ENCODE measurements around the gene DNAH1. TPM values are rescaled to one million over a fixed set of nuclear protein-coding genes. Genes with fewer than 3 reads are reported as not detected.

DNAH1 gene
- total RNA-seq, 2 donors from 2014 or later: 50.3 to 58.5 TPM

GRCh38 chr3:52433996-52434479, 117.9 kb downstream of the DNAH1 start:
- ATAC-seq (no peak), DNase-seq (no peak)
- H3K4me3 Mint-ChIP-seq: no peak overlapping the region
- H3K27me3 Mint-ChIP-seq: no peaks in the 10 kb centered on the region
- H3K36me3 Mint-ChIP-seq (ENCODE audit: low read depth): no peaks in the 10 kb centered on the region
- H3K27ac Mint-ChIP-seq: peak overlapping the region; percentile 63
- peaks cover 22% of the 10 kb centered on the region for H3K4me1 Mint-ChIP-seq
- no peaks in the 10 kb centered on the region for H3K9me3 ChIP-seq (ENCODE audit: control insufficient read depth, low read length, poor library complexity, severe bottlenecking)

GRCh38 chr3:52434491-52435115, 118.5 kb downstream of the DNAH1 start:
- DNase-seq (no peak), ATAC-seq (no peak)
- Mint-ChIP-seq H3K4me1 (peaks cover 22% of the 10 kb centered on the region), H3K36me3 (ENCODE audit: low read depth) (no peaks in the 10 kb centered on the region), H3K27ac (no peak overlapping the region), H3K4me3 (peak overlapping the region; percentile 33), H3K27me3 (no peaks in the 10 kb centered on the region)
- H3K9me3 ChIP-seq (ENCODE audit: control insufficient read depth, low read length, poor library complexity, severe bottlenecking): no peaks in the 10 kb centered on the region

- Mint-ChIP-seq H3K4me1 (peaks cover 22% of the 10 kb centered on the region), H3K4me3 (no peak overlapping the region), H3K36me3 (ENCODE audit: low read depth) (no peaks in the 10 kb centered on the region), H3K27ac (no peak overlapping the region), H3K27me3 (no peaks in the 10 kb centered on the region)
- no peaks in the 10 kb centered on the region for H3K9me3 ChIP-seq (ENCODE audit: control insufficient read depth, low read length, poor library complexity, severe bottlenecking)
- ATAC-seq (no peak), DNase-seq (no peak)
Observed at GRCh38 chr3:52435246-52436101, 119.4 kb downstream of the DNAH1 start.

GRCh38 chr3:52436500-52437149, 120.5 kb downstream of the DNAH1 start:
- H3K4me3 Mint-ChIP-seq: no peak overlapping the region
- H3K4me1 Mint-ChIP-seq: peaks cover 19% of the 10 kb centered on the region
- no peak for DNase-seq
- no peaks in the 10 kb centered on the region for H3K36me3 Mint-ChIP-seq (ENCODE audit: low read depth)
- ATAC-seq: no peak
- H3K27me3 Mint-ChIP-seq: no peaks in the 10 kb centered on the region
- no peak overlapping the region for H3K27ac Mint-ChIP-seq
- H3K9me3 ChIP-seq (ENCODE audit: control insufficient read depth, low read length, poor library complexity, severe bottlenecking): no peaks in the 10 kb centered on the region

GRCh38 chr3:52437326-52438103, 121.4 kb downstream of the DNAH1 start:
- Mint-ChIP-seq H3K4me1 (peaks cover 12% of the 10 kb centered on the region), H3K27ac (no peak overlapping the region), H3K36me3 (ENCODE audit: low read depth) (no peaks in the 10 kb centered on the region), H3K27me3 (no peaks in the 10 kb centered on the region), H3K4me3 (no peak overlapping the region)
- H3K9me3 ChIP-seq (ENCODE audit: control insufficient read depth, low read length, poor library complexity, severe bottlenecking): no peaks in the 10 kb centered on the region
- ATAC-seq (no peak), DNase-seq (no peak)

GRCh38 chr3:52438104-52438376, 121.9 kb downstream of the DNAH1 start:
- DNase-seq (no peak), ATAC-seq (no peak)
- no peaks in the 10 kb centered on the region for H3K36me3 Mint-ChIP-seq (ENCODE audit: low read depth)
- no peak overlapping the region for H3K27ac Mint-ChIP-seq
- H3K27me3 Mint-ChIP-seq: no peaks in the 10 kb centered on the region
- no peak overlapping the region for H3K4me3 Mint-ChIP-seq
- peaks cover 7% of the 10 kb centered on the region for H3K4me1 Mint-ChIP-seq
- no peaks in the 10 kb centered on the region for H3K9me3 ChIP-seq (ENCODE audit: control insufficient read depth, low read length, poor library complexity, severe bottlenecking)

- H3K9me3 ChIP-seq (ENCODE audit: control insufficient read depth, low read length, poor library complexity, severe bottlenecking): no peaks in the 10 kb centered on the region
- Mint-ChIP-seq H3K27me3 (no peaks in the 10 kb centered on the region), H3K4me1 (peaks cover 4% of the 10 kb centered on the region), H3K27ac (peak overlapping the region; percentile 4), H3K4me3 (no peak overlapping the region), H3K36me3 (ENCODE audit: low read depth) (no peaks in the 10 kb centered on the region)
- DNase-seq: no peak
- ATAC-seq: no peak
Observed at GRCh38 chr3:52438579-52439425, 122.7 kb downstream of the DNAH1 start.

GRCh38 chr3:52439426-52440248, 123.5 kb downstream of the DNAH1 start:
- peak overlapping the region; percentile 4 for H3K27ac Mint-ChIP-seq
- H3K9me3 ChIP-seq (ENCODE audit: control insufficient read depth, low read length, poor library complexity, severe bottlenecking): no peaks in the 10 kb centered on the region
- no peaks in the 10 kb centered on the region for H3K36me3 Mint-ChIP-seq (ENCODE audit: low read depth)
- DNase-seq: no peak
- no peaks in the 10 kb centered on the region for H3K27me3 Mint-ChIP-seq
- ATAC-seq: no peak
- H3K4me3 Mint-ChIP-seq: no peak overlapping the region
- H3K4me1 Mint-ChIP-seq: no peaks in the 10 kb centered on the region

GRCh38 chr3:52440249-52440551, 124.1 kb downstream of the DNAH1 start:
- Mint-ChIP-seq H3K27me3 (no peaks in the 10 kb centered on the region), H3K4me3 (no peak overlapping the region), H3K27ac (no peak overlapping the region), H3K36me3 (ENCODE audit: low read depth) (no peaks in the 10 kb centered on the region), H3K4me1 (peaks cover 2% of the 10 kb centered on the region)
- no peak for ATAC-seq
- no peak for DNase-seq
- no peaks in the 10 kb centered on the region for H3K9me3 ChIP-seq (ENCODE audit: control insufficient read depth, low read length, poor library complexity, severe bottlenecking)

- Mint-ChIP-seq H3K4me3 (no peak overlapping the region), H3K27ac (no peak overlapping the region)
Observed at GRCh38 chr3:52440671-52441070, 124.6 kb downstream of the DNAH1 start.

GRCh38 chr3:52441091-52441771, 125.1 kb downstream of the DNAH1 start:
- Mint-ChIP-seq H3K4me1 (peaks cover 2% of the 10 kb centered on the region), H3K27me3 (no peaks in the 10 kb centered on the region), H3K27ac (no peak overlapping the region), H3K4me3 (no peak overlapping the region), H3K36me3 (ENCODE audit: low read depth) (no peaks in the 10 kb centered on the region)
- DNase-seq (no peak), ATAC-seq (no peak)
- H3K9me3 ChIP-seq (ENCODE audit: control insufficient read depth, low read length, poor library complexity, severe bottlenecking): no peaks in the 10 kb centered on the region

More at GRCh38 chr3:52440671-52441070, 124.6 kb downstream of the DNAH1 start:
- peaks cover 2% of the 10 kb centered on the region for H3K4me1 Mint-ChIP-seq
- DNase-seq: no peak
- H3K27me3 Mint-ChIP-seq: no peaks in the 10 kb centered on the region
- no peak for ATAC-seq
- H3K36me3 Mint-ChIP-seq (ENCODE audit: low read depth): no peaks in the 10 kb centered on the region
- H3K9me3 ChIP-seq (ENCODE audit: control insufficient read depth, low read length, poor library complexity, severe bottlenecking): no peaks in the 10 kb centered on the region

Data from T-helper 17 cell (primary cell).